WTC11 (cell line): ENCODE data around the gene HDGF. TPM values are rescaled to one million over a fixed set of nuclear protein-coding genes. Genes with fewer than 3 reads are reported as not detected.

Experiments
- ATAC-seq: fragments of 200-7000 bp; cut with Tn5 transposase; 2 replicates; pipeline ENCODE4 v1.10.0; 2021; ENCODE audit warnings: mild to moderate bottlenecking, moderate library complexity
- CTCF ChIA-PET: fragments of 300-600 bp; sonication (Branson Sonifier 250); formaldehyde crosslinking; loops from one replicate; lab custom pipeline; 2021; ENCODE audit warnings: antibody characterized with exemption; lab: Charles Lee
- POLR2A ChIA-PET: fragments of 350-600 bp; sonication (Branson Sonifier 250); formaldehyde crosslinking; loops from one replicate; lab custom pipeline; 2021; ENCODE audit warnings: antibody characterized with exemption; lab: Charles Lee
- DNase-seq: peaks from one replicate; pipeline ENCODE4 v3.0.0; 2021; ENCODE audit warnings: low spot score
- H3K27ac Mint-ChIP-seq: 2 replicates; pipeline ENCODE4 v1.8.0; 2021; ENCODE audit warnings: mixed read lengths
- H3K27me3 Mint-ChIP-seq: 2 replicates; pipeline ENCODE4 v1.8.0; 2021; ENCODE audit warnings: low read depth, mild to moderate bottlenecking, moderate library complexity, mixed read lengths
- H3K36me3 Mint-ChIP-seq: 2 replicates; pipeline ENCODE4 v1.8.0; 2021; ENCODE audit warnings: mixed read lengths
- H3K4me1 Mint-ChIP-seq: 2 replicates; pipeline ENCODE4 v1.8.0; 2022; ENCODE audit warnings: mixed read lengths
- H3K4me3 Mint-ChIP-seq: 2 replicates; pipeline ENCODE4 v1.8.0; 2021; ENCODE audit warnings: mild to moderate bottlenecking, moderate library complexity, mixed read lengths
- H3K9me3 Mint-ChIP-seq: 2 replicates; pipeline ENCODE4 v1.8.0; 2021; ENCODE audit warnings: mixed read lengths
- ATF1 ChIP-seq: sonication (generic); formaldehyde crosslinking; IDR thresholded peaks from 2 replicates; pipeline ENCODE4 v1.8.1; 2023; ENCODE audit warnings: mild to moderate bottlenecking, moderate library complexity, missing genetic modification reagents
- CDX4 ChIP-seq: fragments of 250-450 bp; sonication (Bioruptor Pico); IDR thresholded peaks from 2 replicates; pipeline ENCODE4 v1.9.0; 2021; ENCODE audit warnings: moderate library complexity, mild to moderate bottlenecking, inconsistent platforms, borderline replicate concordance
- CREM ChIP-seq: sonication (generic); formaldehyde crosslinking; IDR thresholded peaks from 2 replicates; pipeline ENCODE4 v1.8.1; 2022; ENCODE audit warnings: mild to moderate bottlenecking, missing genetic modification reagents, moderate library complexity
- HMGA2 ChIP-seq: fragments of 250-450 bp; sonication (Bioruptor Pico); IDR thresholded peaks from 2 replicates; pipeline ENCODE4 v1.4.0; 2021; ENCODE audit warnings: mild to moderate bottlenecking, moderate library complexity
- RORB ChIP-seq: fragments of 250-450 bp; sonication (Bioruptor Pico); IDR thresholded peaks from 2 replicates; pipeline ENCODE4 v1.9.0; 2021; ENCODE audit warnings: mild to moderate bottlenecking
- SMAD3 ChIP-seq: sonication (generic); formaldehyde crosslinking; IDR thresholded peaks from 2 replicates; pipeline ENCODE4 v1.8.0; 2022; ENCODE audit warnings: missing genetic modification reagents, mild to moderate bottlenecking, borderline replicate concordance
- TEAD4 ChIP-seq: sonication (generic); formaldehyde crosslinking; IDR thresholded peaks from 2 replicates; pipeline ENCODE4 v1.8.0; 2022; ENCODE audit warnings: mild to moderate bottlenecking, missing genetic modification reagents
- TP53 ChIP-seq: sonication (generic); formaldehyde crosslinking; IDR thresholded peaks from 2 replicates; pipeline ENCODE4 v1.8.1; 2023; ENCODE audit warnings: mild to moderate bottlenecking, missing genetic modification reagents
- USF2 ChIP-seq: sonication (generic); formaldehyde crosslinking; IDR thresholded peaks from 2 replicates; pipeline ENCODE4 v1.8.1; 2023; ENCODE audit warnings: mild to moderate bottlenecking, missing genetic modification reagents, moderate library complexity
- ZNF317 ChIP-seq: sonication (generic); formaldehyde crosslinking; IDR thresholded peaks from 2 replicates; pipeline ENCODE4 v1.8.1; 2023; ENCODE audit warnings: low read depth, mild to moderate bottlenecking, moderate library complexity, missing genetic modification reagents, borderline replicate concordance
- total RNA-seq: library from RNA; stranded (reverse); gene quantifications from 3 replicates; pipeline ENCODE4 v1.2.3, GENCODE V29; 2021
- TF ChIP-seq, protein P1 (sequence below): sonication (generic); formaldehyde crosslinking; IDR thresholded peaks from 2 replicates; pipeline ENCODE4 v1.8.0; 2022; ENCODE audit warnings: missing genetic modification reagents
- TF ChIP-seq, protein P2 (sequence below): fragments of 250-450 bp; sonication (Bioruptor Pico); conservative IDR thresholded peaks from 2 replicates; pipeline ENCODE4 v1.9.0; 2021; ENCODE audit warnings: mild to moderate bottlenecking
- TF ChIP-seq, protein P3 (sequence below): sonication (generic); formaldehyde crosslinking; IDR thresholded peaks from 2 replicates; pipeline ENCODE4 v1.8.0; 2022; ENCODE audit warnings: mild to moderate bottlenecking, missing genetic modification reagents
- TF ChIP-seq, protein P4 (sequence below): sonication (generic); formaldehyde crosslinking; IDR thresholded peaks from 2 replicates; pipeline ENCODE4 v1.8.0; 2023; ENCODE audit warnings: mild to moderate bottlenecking, missing genetic modification reagents
- TF ChIP-seq, protein P5 (sequence below): sonication (generic); formaldehyde crosslinking; IDR thresholded peaks from 2 replicates; pipeline ENCODE4 v1.8.0; 2023; ENCODE audit warnings: missing genetic modification reagents

Gene HDGF
- total RNA-seq, 1 experiment from 2014 or later, result 339 TPM

DNA sequence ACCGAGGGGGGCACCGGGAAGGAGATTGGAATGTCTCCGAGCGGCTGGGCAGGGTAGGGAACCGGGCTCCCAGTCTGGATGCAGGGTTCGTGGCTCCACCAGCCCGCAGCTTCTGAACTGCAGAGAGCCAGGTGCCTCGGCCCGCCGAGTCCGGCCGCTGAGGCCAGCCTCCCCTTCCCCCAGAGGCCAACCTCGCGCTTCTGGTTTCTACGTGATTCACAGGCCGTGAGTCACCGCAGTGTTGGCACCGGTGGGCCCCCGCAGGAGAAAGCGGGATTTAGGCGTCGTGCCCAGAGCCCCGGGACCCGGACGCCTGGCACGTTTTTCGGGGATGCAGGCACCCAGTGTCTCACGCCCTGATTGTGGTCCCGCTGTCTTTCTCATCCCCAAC lies 46.5 kb downstream of the HDGF start (continued):
- TF ChIP-seq, protein P1, sequence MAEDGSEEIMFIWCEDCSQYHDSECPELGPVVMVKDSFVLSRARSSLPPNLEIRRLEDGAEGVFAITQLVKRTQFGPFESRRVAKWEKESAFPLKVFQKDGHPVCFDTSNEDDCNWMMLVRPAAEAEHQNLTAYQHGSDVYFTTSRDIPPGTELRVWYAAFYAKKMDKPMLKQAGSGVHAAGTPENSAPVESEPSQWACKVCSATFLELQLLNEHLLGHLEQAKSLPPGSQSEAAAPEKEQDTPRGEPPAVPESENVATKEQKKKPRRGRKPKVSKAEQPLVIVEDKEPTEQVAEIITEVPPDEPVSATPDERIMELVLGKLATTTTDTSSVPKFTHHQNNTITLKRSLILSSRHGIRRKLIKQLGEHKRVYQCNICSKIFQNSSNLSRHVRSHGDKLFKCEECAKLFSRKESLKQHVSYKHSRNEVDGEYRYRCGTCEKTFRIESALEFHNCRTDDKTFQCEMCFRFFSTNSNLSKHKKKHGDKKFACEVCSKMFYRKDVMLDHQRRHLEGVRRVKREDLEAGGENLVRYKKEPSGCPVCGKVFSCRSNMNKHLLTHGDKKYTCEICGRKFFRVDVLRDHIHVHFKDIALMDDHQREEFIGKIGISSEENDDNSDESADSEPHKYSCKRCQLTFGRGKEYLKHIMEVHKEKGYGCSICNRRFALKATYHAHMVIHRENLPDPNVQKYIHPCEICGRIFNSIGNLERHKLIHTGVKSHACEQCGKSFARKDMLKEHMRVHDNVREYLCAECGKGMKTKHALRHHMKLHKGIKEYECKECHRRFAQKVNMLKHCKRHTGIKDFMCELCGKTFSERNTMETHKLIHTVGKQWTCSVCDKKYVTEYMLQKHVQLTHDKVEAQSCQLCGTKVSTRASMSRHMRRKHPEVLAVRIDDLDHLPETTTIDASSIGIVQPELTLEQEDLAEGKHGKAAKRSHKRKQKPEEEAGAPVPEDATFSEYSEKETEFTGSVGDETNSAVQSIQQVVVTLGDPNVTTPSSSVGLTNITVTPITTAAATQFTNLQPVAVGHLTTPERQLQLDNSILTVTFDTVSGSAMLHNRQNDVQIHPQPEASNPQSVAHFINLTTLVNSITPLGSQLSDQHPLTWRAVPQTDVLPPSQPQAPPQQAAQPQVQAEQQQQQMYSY (CRISPR knock-in tag), result no peak
- TF ChIP-seq TEAD4 (CRISPR knock-in tag) (no peak), CDX4 (no peak), CREM (0 out of 2 replicates have a peak, but pooled peaks have one; percentile 27), ZNF317 (0 out of 2 replicates have a peak, but pooled peaks have one; percentile 28), USF2 (no peak), HMGA2 (CRISPR knock-in tag) (no peak), TP53 (CRISPR knock-in tag) (no peak)
- TF ChIP-seq, protein P2, sequence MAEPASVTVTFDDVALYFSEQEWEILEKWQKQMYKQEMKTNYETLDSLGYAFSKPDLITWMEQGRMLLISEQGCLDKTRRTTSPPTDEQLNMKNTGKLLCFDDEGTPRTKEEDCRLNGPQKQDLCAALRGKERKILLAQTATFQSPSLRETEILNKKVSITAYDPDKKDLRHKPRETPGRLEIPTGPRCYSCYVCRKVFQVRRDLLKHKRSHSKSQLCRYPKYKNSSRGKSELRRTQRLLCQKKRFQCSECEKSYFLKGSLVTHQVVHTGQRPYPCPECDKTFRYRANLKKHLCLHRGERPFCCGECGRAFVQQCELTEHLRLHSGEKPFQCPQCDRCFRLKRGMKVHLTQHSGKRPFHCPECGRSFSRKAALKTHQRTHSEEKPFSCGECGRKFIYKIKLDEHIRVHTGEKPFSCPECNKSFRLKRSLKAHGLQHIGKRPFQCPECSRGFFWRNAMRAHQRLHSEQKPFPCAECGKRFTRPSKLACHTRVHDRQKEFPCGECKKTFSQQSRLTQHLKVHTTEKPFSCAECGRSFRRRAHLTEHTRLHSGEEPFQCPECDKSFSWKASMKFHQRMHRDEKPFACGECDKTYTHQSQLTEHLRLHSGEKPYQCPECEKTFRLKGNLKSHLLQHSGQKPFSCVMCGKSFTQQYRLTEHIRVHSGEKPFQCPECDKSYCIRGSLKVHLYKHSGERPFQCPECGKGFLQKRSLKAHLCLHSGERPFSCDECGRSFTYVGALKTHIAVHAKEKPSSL (CRISPR knock-in tag), result no peak
- TF ChIP-seq, protein P3, sequence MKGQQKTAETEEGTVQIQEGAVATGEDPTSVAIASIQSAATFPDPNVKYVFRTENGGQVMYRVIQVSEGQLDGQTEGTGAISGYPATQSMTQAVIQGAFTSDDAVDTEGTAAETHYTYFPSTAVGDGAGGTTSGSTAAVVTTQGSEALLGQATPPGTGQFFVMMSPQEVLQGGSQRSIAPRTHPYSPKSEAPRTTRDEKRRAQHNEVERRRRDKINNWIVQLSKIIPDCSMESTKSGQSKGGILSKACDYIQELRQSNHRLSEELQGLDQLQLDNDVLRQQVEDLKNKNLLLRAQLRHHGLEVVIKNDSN, result 0 out of 2 replicates have a peak, but pooled peaks have one; percentile 26

GRCh38 chr1:156704166-156704711 lies 47.2 kb downstream of the HDGF start:
- POLR2A ChIA-PET, result interaction anchor here (1.0 to 5.4 kb wide), 2 partner anchors 12 to 25 kb away, joined by 3 to 195 read pairs; partner anchors contain the start of gene ISG20L2
- Mint-ChIP-seq H3K4me1 (peaks cover 46% of the 10 kb centered on the region), H3K36me3 (peaks cover 20% of the 10 kb centered on the region), H3K27me3 (peaks cover 23% of the 10 kb centered on the region), H3K27ac (no peak overlapping the region; the same call in 1 of the 2 replicates), H3K4me3 (peak overlapping the region; percentile 84), H3K9me3 (no peaks in the 10 kb centered on the region)
- DNase-seq (peak; percentile 32), ATAC-seq (no peak)
- TF ChIP-seq, protein P4, sequence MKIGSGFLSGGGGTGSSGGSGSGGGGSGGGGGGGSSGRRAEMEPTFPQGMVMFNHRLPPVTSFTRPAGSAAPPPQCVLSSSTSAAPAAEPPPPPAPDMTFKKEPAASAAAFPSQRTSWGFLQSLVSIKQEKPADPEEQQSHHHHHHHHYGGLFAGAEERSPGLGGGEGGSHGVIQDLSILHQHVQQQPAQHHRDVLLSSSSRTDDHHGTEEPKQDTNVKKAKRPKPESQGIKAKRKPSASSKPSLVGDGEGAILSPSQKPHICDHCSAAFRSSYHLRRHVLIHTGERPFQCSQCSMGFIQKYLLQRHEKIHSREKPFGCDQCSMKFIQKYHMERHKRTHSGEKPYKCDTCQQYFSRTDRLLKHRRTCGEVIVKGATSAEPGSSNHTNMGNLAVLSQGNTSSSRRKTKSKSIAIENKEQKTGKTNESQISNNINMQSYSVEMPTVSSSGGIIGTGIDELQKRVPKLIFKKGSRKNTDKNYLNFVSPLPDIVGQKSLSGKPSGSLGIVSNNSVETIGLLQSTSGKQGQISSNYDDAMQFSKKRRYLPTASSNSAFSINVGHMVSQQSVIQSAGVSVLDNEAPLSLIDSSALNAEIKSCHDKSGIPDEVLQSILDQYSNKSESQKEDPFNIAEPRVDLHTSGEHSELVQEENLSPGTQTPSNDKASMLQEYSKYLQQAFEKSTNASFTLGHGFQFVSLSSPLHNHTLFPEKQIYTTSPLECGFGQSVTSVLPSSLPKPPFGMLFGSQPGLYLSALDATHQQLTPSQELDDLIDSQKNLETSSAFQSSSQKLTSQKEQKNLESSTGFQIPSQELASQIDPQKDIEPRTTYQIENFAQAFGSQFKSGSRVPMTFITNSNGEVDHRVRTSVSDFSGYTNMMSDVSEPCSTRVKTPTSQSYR (CRISPR knock-in tag), result no peak
- no peak for TF ChIP-seq CREM
- TF ChIP-seq SMAD3, result no peak
- TF ChIP-seq, protein P1 (CRISPR knock-in tag), result peak; percentile 60; the same call in 1 of the 2 replicates
- TF ChIP-seq ATF1 (CRISPR knock-in tag), result no peak
- TF ChIP-seq, protein P5, sequence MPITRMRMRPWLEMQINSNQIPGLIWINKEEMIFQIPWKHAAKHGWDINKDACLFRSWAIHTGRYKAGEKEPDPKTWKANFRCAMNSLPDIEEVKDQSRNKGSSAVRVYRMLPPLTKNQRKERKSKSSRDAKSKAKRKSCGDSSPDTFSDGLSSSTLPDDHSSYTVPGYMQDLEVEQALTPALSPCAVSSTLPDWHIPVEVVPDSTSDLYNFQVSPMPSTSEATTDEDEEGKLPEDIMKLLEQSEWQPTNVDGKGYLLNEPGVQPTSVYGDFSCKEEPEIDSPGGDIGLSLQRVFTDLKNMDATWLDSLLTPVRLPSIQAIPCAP (CRISPR knock-in tag), result no peak
- no peak for TF ChIP-seq RORB (CRISPR knock-in tag)
- CTCF ChIA-PET, result interaction anchor here (1.0 to 25.2 kb wide), 11 partner anchors 10 to 188 kb away, joined by 3 to 1553 read pairs (median 18); partner anchors contain the start of genes INSRR, ISG20L2, METTL25B and NES
